HepG2 (cell line): ENCODE results near the gene TAL2. TPM values are rescaled to one million over a fixed set of nuclear protein-coding genes. Genes with fewer than 3 reads are reported as not detected.

Experiments used
- ARNTL ChIP-seq: sonication (generic); formaldehyde crosslinking; IDR thresholded peaks from 2 replicates; pipeline ENCODE4 v1.4.0; 2020; ENCODE audit warnings: mild to moderate bottlenecking, missing genetic modification reagents
- HMGA1 ChIP-seq: sonication (generic); formaldehyde crosslinking; conservative IDR thresholded peaks from 2 replicates; pipeline ENCODE4 v1.4.0; 2020; ENCODE audit warnings: missing genetic modification reagents
- HOXA5 ChIP-seq: sonication (generic); formaldehyde crosslinking; IDR thresholded peaks from 2 replicates; pipeline ENCODE4 v1.4.0; 2020; ENCODE audit warnings: missing genetic modification reagents
- KLF16 ChIP-seq, 2 experiments: sonication (generic) in 1 of 2; formaldehyde crosslinking in 1 of 2; IDR thresholded peaks; 2 replicates each; pipeline versions ENCODE4 v1.6.1 to v1.8.0; 2016 to 2023; ENCODE audit warnings: missing genetic modification reagents in 2 of 2, missing compliant biosample characterization in 1 of 2
- MED1 ChIP-seq: sonication (generic); formaldehyde crosslinking; IDR thresholded peaks from 2 replicates; pipeline ENCODE4 v1.4.0; 2020; ENCODE audit warnings: missing genetic modification reagents
- MIER2 ChIP-seq: IDR thresholded peaks from 2 replicates; pipeline ENCODE4 v1.6.1; 2016; ENCODE audit warnings: missing biosample characterization, missing genetic modification reagents
- MIER3 ChIP-seq: IDR thresholded peaks from 2 replicates; pipeline ENCODE4 v1.6.1; 2016; ENCODE audit warnings: missing compliant biosample characterization, borderline replicate concordance
- NKX3-1 ChIP-seq: sonication (generic); formaldehyde crosslinking; IDR thresholded peaks from 2 replicates; pipeline ENCODE4 v1.5.0; 2020; ENCODE audit warnings: missing genetic modification reagents
- PHB2 ChIP-seq: fragments of 450-650 bp; IDR thresholded peaks from 2 replicates; pipeline ENCODE4 v1.6.1; 2018; ENCODE audit not compliant: partially characterized antibody
- PHF21A ChIP-seq: sonication (generic); formaldehyde crosslinking; IDR thresholded peaks from 2 replicates; pipeline ENCODE4 v1.5.0; 2020; ENCODE audit warnings: mild to moderate bottlenecking, missing genetic modification reagents
- POLR2G ChIP-seq: fragments of 200-400 bp; formaldehyde crosslinking; IDR thresholded peaks from 2 replicates; pipeline ENCODE4 v1.6.1; 2018; ENCODE audit warnings: mild to moderate bottlenecking, low read depth, low read length, moderate library complexity
- REL ChIP-seq: sonication (generic); formaldehyde crosslinking; conservative IDR thresholded peaks from 2 replicates; pipeline ENCODE4 v1.8.0; 2022; ENCODE audit warnings: mild to moderate bottlenecking, missing genetic modification reagents, moderate library complexity
- REXO4 ChIP-seq: sonication (generic); formaldehyde crosslinking; IDR thresholded peaks from 2 replicates; pipeline ENCODE4 v1.8.0; 2022; ENCODE audit warnings: missing genetic modification reagents, mild to moderate bottlenecking, borderline replicate concordance
- RFXANK ChIP-seq: IDR thresholded peaks from 2 replicates; pipeline ENCODE4 v1.6.1; 2016
- SMC3 ChIP-seq: IDR thresholded peaks from 2 replicates; pipeline ENCODE4 v1.6.1; 2011; ENCODE audit warnings: low read length, improper control_type of control experiment
- SRSF4 ChIP-seq: fragments of 200-400 bp; formaldehyde crosslinking; IDR thresholded peaks from one replicate; pipeline ENCODE4 v1.6.1; 2018; ENCODE audit warnings: mild to moderate bottlenecking, low read depth, low read length, moderate library complexity; ENCODE audit not compliant: poor library complexity, severe bottlenecking
- YEATS4 ChIP-seq: sonication (generic); formaldehyde crosslinking; IDR thresholded peaks from 2 replicates; pipeline ENCODE4 v1.4.0; 2020; ENCODE audit warnings: missing genetic modification reagents, borderline replicate concordance
- ZBTB3 ChIP-seq: sonication (generic); formaldehyde crosslinking; IDR thresholded peaks from 2 replicates; pipeline ENCODE4 v1.4.0; 2020; ENCODE audit warnings: low read depth, mild to moderate bottlenecking, moderate library complexity, missing genetic modification reagents, borderline replicate concordance
- ZBTB7A ChIP-seq: sonication (generic); formaldehyde crosslinking; IDR thresholded peaks from 2 replicates; pipeline ENCODE4 v1.8.0; 2022; ENCODE audit warnings: mild to moderate bottlenecking, missing genetic modification reagents
- ZC3H4 ChIP-seq: sonication (generic); formaldehyde crosslinking; IDR thresholded peaks from 2 replicates; pipeline ENCODE4 v1.4.0; 2020; ENCODE audit warnings: missing genetic modification reagents, borderline replicate concordance
- ZNF329 ChIP-seq: sonication (generic); formaldehyde crosslinking; IDR thresholded peaks from 2 replicates; pipeline ENCODE4 v1.9.0; 2021; ENCODE audit warnings: low read depth, mild to moderate bottlenecking, missing genetic modification reagents
- ZNF652 ChIP-seq: IDR thresholded peaks from 2 replicates; pipeline ENCODE4 v1.6.1; 2016; ENCODE audit warnings: low read depth, borderline replicate concordance
- ZNF879 ChIP-seq: sonication (generic); formaldehyde crosslinking; IDR thresholded peaks from 2 replicates; pipeline ENCODE4 v1.8.1; 2023; ENCODE audit warnings: missing genetic modification reagents
- polyA plus RNA-seq, 8 experiments: library from polyadenylated mRNA; depleted of rRNA in 3 of 8; stranded (reverse) in 7 of 8; unstranded in 1 of 8; fragments of >200 nt; fragmentation: Illumina TruSeq in 4 of 8; extraction: Trizol in 4 of 8; gene quantifications; 2 replicates each; pipeline versions ENCODE4 v1.2.1 to v1.2.3, GENCODE V29; 2011 to 2016; ENCODE audit warnings: low read depth in 4 of 8, missing spikeins in 1 of 8, mixed read lengths in 1 of 8; ENCODE audit not compliant: insufficient read depth in 1 of 8
- total RNA-seq, 5 experiments: library from RNA; depleted of rRNA; stranded (reverse); fragments of >200 nt; fragmentation: Illumina TruSeq; extraction: Trizol; gene quantifications; 2 replicates each; pipeline ENCODE4 v1.2.3, GENCODE V29; 2016; ENCODE audit warnings: low read depth in 1 of 5
- TF ChIP-seq, protein P1 (sequence below): sonication (generic); formaldehyde crosslinking; IDR thresholded peaks from 2 replicates; pipeline ENCODE4 v1.4.0; 2020; ENCODE audit warnings: missing genetic modification reagents
- TF ChIP-seq, protein P2 (sequence below), 2 experiments: sonication (generic) in 1 of 2; formaldehyde crosslinking in 1 of 2; IDR thresholded peaks; 2 replicates each; pipeline versions ENCODE4 v1.4.0 to v1.6.1; 2018 to 2020; ENCODE audit warnings: missing genetic modification reagents in 2 of 2, borderline replicate concordance in 1 of 2, low read depth in 1 of 2, mild to moderate bottlenecking in 1 of 2, missing biosample characterization in 1 of 2
- TF ChIP-seq, protein P3 (sequence below): IDR thresholded peaks from 2 replicates; pipeline ENCODE4 v1.6.1; 2016; ENCODE audit warnings: low read depth, control low read depth
- TF ChIP-seq, protein P4 (sequence below): sonication (generic); formaldehyde crosslinking; IDR thresholded peaks from 2 replicates; pipeline ENCODE4 v1.5.0; 2020; ENCODE audit warnings: missing genetic modification reagents, mild to moderate bottlenecking, borderline replicate concordance

TAL2 gene
- total and polyA plus RNA-seq, 2 of the 13 experiments (the other 11 are each of a cell fraction or from before 2014, with no cell fraction given): 0.22 TPM; not detected in 1

DNA sequence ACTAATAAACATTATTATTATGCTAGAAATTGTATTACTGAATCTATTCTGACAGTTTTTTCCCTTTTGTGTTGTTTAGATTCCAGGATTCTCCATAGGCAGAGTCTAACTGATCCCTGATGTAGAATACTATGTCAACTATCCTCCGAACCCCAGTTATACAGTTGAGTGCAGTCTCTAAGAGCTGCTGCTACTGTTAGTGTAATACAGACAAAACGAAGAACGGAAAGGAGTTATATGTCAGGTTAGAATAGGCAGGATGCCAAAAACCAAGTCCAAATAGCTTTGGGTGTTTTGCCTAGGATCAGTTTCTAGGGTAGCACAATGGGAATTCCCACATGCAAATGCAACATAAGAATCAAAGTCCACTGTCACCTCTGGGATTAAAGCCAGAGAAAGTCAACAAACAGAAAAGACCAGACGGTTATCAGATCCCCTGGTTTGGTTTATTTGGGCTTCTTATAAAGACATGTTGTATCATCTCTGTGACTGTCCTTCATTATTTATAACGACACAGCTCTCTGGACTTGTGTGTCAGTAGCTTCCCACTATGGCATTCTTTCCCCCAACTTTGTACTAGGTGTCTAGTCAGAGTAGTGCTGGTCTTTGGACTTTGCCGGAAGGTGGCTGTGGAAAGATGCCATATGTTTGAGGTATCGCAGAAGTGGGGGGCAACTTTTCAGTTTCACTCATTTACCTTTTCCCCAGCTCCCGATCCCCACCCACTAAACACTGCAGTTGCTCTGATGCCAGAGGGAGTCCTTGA is 17.2 kb downstream of the TAL2 start (continued):
- TF ChIP-seq, protein P1, sequence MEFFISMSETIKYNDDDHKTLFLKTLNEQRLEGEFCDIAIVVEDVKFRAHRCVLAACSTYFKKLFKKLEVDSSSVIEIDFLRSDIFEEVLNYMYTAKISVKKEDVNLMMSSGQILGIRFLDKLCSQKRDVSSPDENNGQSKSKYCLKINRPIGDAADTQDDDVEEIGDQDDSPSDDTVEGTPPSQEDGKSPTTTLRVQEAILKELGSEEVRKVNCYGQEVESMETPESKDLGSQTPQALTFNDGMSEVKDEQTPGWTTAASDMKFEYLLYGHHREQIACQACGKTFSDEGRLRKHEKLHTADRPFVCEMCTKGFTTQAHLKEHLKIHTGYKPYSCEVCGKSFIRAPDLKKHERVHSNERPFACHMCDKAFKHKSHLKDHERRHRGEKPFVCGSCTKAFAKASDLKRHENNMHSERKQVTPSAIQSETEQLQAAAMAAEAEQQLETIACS (CRISPR knock-in tag): no peak
- TF ChIP-seq, protein P2, sequence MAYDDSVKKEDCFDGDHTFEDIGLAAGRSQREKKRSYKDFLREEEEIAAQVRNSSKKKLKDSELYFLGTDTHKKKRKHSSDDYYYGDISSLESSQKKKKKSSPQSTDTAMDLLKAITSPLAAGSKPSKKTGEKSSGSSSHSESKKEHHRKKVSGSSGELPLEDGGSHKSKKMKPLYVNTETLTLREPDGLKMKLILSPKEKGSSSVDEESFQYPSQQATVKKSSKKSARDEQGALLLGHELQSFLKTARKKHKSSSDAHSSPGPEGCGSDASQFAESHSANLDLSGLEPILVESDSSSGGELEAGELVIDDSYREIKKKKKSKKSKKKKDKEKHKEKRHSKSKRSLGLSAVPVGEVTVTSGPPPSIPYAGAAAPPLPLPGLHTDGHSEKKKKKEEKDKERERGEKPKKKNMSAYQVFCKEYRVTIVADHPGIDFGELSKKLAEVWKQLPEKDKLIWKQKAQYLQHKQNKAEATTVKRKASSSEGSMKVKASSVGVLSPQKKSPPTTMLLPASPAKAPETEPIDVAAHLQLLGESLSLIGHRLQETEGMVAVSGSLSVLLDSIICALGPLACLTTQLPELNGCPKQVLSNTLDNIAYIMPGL (CRISPR knock-in tag; IDR thresholded peaks at IDR 0.05; ENCODE audit: borderline replicate concordance in 1 of 2, low read depth in 1 of 2): no peak
- TF ChIP-seq ZC3H4 (CRISPR knock-in tag) (no peak), YEATS4 (CRISPR knock-in tag) (no peak), ZBTB7A (no peak), ZNF329 (no peak), KLF16 (CRISPR knock-in tag; IDR thresholded peaks at IDR 0.05) (no peak), PHF21A (CRISPR knock-in tag) (peak; percentile 47; the same call in 1 of the 2 replicates), PHB2 (no peak), ARNTL (CRISPR knock-in tag) (no peak), ZNF652 (no peak), MIER3 (CRISPR knock-in tag) (no peak), ZNF879 (CRISPR knock-in tag) (no peak), NKX3-1 (no peak), HMGA1 (CRISPR knock-in tag) (no peak), REXO4 (no peak), RFXANK (CRISPR knock-in tag) (no peak), SMC3 (no peak), MIER2 (CRISPR knock-in tag) (peak; percentile 28; the same call in 1 of the 2 replicates), POLR2G (no peak), SRSF4 (no peak), ZBTB3 (CRISPR knock-in tag) (no peak), MED1 (CRISPR knock-in tag) (0 out of 2 replicates have a peak, but pooled peaks have one; percentile 20), REL (CRISPR knock-in tag) (no peak), HOXA5 (CRISPR knock-in tag) (no peak)
- TF ChIP-seq, protein P3, sequence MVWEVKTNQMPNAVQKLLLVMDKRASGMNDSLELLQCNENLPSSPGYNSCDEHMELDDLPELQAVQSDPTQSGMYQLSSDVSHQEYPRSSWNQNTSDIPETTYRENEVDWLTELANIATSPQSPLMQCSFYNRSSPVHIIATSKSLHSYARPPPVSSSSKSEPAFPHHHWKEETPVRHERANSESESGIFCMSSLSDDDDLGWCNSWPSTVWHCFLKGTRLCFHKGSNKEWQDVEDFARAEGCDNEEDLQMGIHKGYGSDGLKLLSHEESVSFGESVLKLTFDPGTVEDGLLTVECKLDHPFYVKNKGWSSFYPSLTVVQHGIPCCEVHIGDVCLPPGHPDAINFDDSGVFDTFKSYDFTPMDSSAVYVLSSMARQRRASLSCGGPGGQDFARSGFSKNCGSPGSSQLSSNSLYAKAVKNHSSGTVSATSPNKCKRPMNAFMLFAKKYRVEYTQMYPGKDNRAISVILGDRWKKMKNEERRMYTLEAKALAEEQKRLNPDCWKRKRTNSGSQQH (CRISPR knock-in tag): no peak
- TF ChIP-seq, protein P4, sequence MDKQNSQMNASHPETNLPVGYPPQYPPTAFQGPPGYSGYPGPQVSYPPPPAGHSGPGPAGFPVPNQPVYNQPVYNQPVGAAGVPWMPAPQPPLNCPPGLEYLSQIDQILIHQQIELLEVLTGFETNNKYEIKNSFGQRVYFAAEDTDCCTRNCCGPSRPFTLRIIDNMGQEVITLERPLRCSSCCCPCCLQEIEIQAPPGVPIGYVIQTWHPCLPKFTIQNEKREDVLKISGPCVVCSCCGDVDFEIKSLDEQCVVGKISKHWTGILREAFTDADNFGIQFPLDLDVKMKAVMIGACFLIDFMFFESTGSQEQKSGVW (CRISPR knock-in tag): no peak
